H9 (cell line): ENCODE data around the gene SLC2A2. TPM values are rescaled to one million over a fixed set of nuclear protein-coding genes. Genes with fewer than 3 reads are reported as not detected.

Source experiments
- DNase-seq: peaks from one replicate; pipeline ENCODE4 v3.0.0-alpha.2; 2017
- H2AFZ ChIP-seq: one replicate; pipeline ENCODE4 v1.6.1; 2013; ENCODE audit warnings: mild to moderate bottlenecking, low read length, control low read depth, moderate library complexity
- H2AK5ac ChIP-seq: 2 replicates; pipeline ENCODE4 v1.6.1; 2013; ENCODE audit warnings: low read length, control low read depth, mixed read lengths; ENCODE audit not compliant: insufficient read length
- H2BK120ac ChIP-seq: one replicate; pipeline ENCODE4 v1.6.1; 2013; ENCODE audit warnings: low read depth, mild to moderate bottlenecking, low read length, control low read depth, inconsistent platforms; ENCODE audit not compliant: poor library complexity, severe bottlenecking
- H2BK12ac ChIP-seq: 2 replicates; pipeline ENCODE4 v1.6.1; 2013; ENCODE audit warnings: low read length, control low read depth, mixed read lengths, low read depth; ENCODE audit not compliant: insufficient read length
- H2BK15ac ChIP-seq: 2 replicates; pipeline ENCODE4 v1.6.1; 2013; ENCODE audit warnings: low read depth, low read length, control low read depth
- H2BK20ac ChIP-seq: one replicate; pipeline ENCODE4 v1.6.1; 2013; ENCODE audit warnings: low read depth, mild to moderate bottlenecking, low read length, control low read depth, inconsistent platforms; ENCODE audit not compliant: poor library complexity, severe bottlenecking
- H2BK5ac ChIP-seq: 2 replicates; pipeline ENCODE4 v1.6.1; 2013; ENCODE audit warnings: low read length, control low read depth, mixed read lengths; ENCODE audit not compliant: insufficient read length
- H3K14ac ChIP-seq: 2 replicates; pipeline ENCODE4 v1.6.1; 2013; ENCODE audit warnings: low read length, control low read depth; ENCODE audit not compliant: insufficient read depth
- H3K18ac ChIP-seq: 2 replicates; pipeline ENCODE4 v1.6.1; 2013; ENCODE audit warnings: low read depth, mild to moderate bottlenecking, mixed read lengths, low read length, control low read depth; ENCODE audit not compliant: insufficient read length
- H3K23ac ChIP-seq: 2 replicates; pipeline ENCODE4 v1.6.1; 2013; ENCODE audit warnings: low read length, control low read depth, mixed read lengths, low read depth; ENCODE audit not compliant: insufficient read length
- H3K23me2 ChIP-seq: 2 replicates; pipeline ENCODE4 v1.6.1; 2013; ENCODE audit warnings: low read depth, mild to moderate bottlenecking, mixed read lengths, low read length, control low read depth; ENCODE audit not compliant: insufficient read length, poor library complexity, severe bottlenecking
- H3K27ac ChIP-seq: 2 replicates; pipeline ENCODE4 v1.5.1; 2013; ENCODE audit warnings: low read length, control low read depth, mixed read lengths, low read depth; ENCODE audit not compliant: insufficient read length
- H3K27me3 ChIP-seq: 2 replicates; pipeline ENCODE4 v1.6.1; 2013; ENCODE audit warnings: low read length, control low read depth, inconsistent platforms; ENCODE audit not compliant: insufficient read depth
- H3K4ac ChIP-seq: 2 replicates; pipeline ENCODE4 v1.6.1; 2013; ENCODE audit warnings: low read depth, mild to moderate bottlenecking, control low read depth, inconsistent platforms, low read length, moderate library complexity
- H3K4me1 ChIP-seq: 2 replicates; pipeline ENCODE4 v1.6.1; 2013; ENCODE audit warnings: low read length, control low read depth, inconsistent platforms; ENCODE audit not compliant: insufficient read depth
- H3K4me2 ChIP-seq: 2 replicates; pipeline ENCODE4 v1.6.1; 2013; ENCODE audit warnings: low read length, control low read depth, mixed read lengths; ENCODE audit not compliant: insufficient read length, insufficient read depth
- H3K56ac ChIP-seq: 2 replicates; pipeline ENCODE4 v1.6.1; 2013; ENCODE audit warnings: low read depth, mild to moderate bottlenecking, mixed read lengths, low read length, control low read depth; ENCODE audit not compliant: insufficient read length
- H3K79me1 ChIP-seq: 2 replicates; pipeline ENCODE4 v1.6.1; 2013; ENCODE audit warnings: low read depth, mild to moderate bottlenecking, moderate library complexity, low read length, control low read depth, inconsistent platforms; ENCODE audit not compliant: insufficient read depth, poor library complexity, severe bottlenecking
- H3K79me2 ChIP-seq: 2 replicates; pipeline ENCODE4 v1.6.1; 2013; ENCODE audit warnings: low read length, control low read depth, inconsistent platforms; ENCODE audit not compliant: insufficient read depth
- H3K9ac ChIP-seq: 2 replicates; pipeline ENCODE4 v1.6.1; 2013; ENCODE audit warnings: low read length, control low read depth, mixed read lengths; ENCODE audit not compliant: insufficient read length; ENCODE audit errors: extremely low read depth
- H3K9me3 ChIP-seq: one replicate; pipeline ENCODE4 v1.6.1; 2013; ENCODE audit warnings: low read depth, low read length, inconsistent platforms; ENCODE audit not compliant: control insufficient read depth
- H3T11ph ChIP-seq: one replicate; pipeline ENCODE4 v1.6.1; 2013; ENCODE audit warnings: mild to moderate bottlenecking, low read length, control low read depth, inconsistent platforms
- H4K20me1 ChIP-seq: one replicate; pipeline ENCODE4 v1.6.1; 2013; ENCODE audit not compliant: control insufficient read depth, insufficient read length, insufficient read depth
- H4K5ac ChIP-seq: 2 replicates; pipeline ENCODE4 v1.6.1; 2013; ENCODE audit warnings: low read depth, mild to moderate bottlenecking, mixed read lengths, low read length, control low read depth; ENCODE audit not compliant: insufficient read length
- H4K8ac ChIP-seq: replicated peaks from 2 replicates; pipeline ENCODE4 v1.6.1; 2013; ENCODE audit warnings: low read length, control low read depth, mixed read lengths, low read depth; ENCODE audit not compliant: insufficient read length
- H4K91ac ChIP-seq: 2 replicates; pipeline ENCODE4 v1.6.1; 2013; ENCODE audit warnings: low read depth, mild to moderate bottlenecking, moderate library complexity, mixed read lengths, low read length, control low read depth; ENCODE audit not compliant: insufficient read length
- H3K27ac Mint-ChIP-seq, 3 experiments: 2 replicates in 2 of 3; 3 replicates in 1 of 3; pipeline ENCODE4 v1.8.0; 2020 to 2021; ENCODE audit warnings: mixed read lengths in 3 of 3, mild to moderate bottlenecking in 1 of 3, moderate library complexity in 1 of 3
- H3K27me3 Mint-ChIP-seq: 2 replicates; pipeline ENCODE4 v1.8.0; 2021; ENCODE audit warnings: low read depth, mild to moderate bottlenecking, moderate library complexity, mixed read lengths
- H3K36me3 Mint-ChIP-seq, 3 experiments: 2 replicates in 2 of 3; 3 replicates in 1 of 3; pipeline ENCODE4 v1.8.0; 2020 to 2021; ENCODE audit warnings: low read depth in 3 of 3, mixed read lengths in 3 of 3; ENCODE audit not compliant: insufficient read depth in 1 of 3
- H3K4me1 Mint-ChIP-seq, 2 experiments: 2 replicates each; pipeline ENCODE4 v1.8.0; 2020; ENCODE audit warnings: mixed read lengths in 2 of 2
- H3K4me3 Mint-ChIP-seq, 2 experiments: 2 replicates in 1 of 2; 3 replicates in 1 of 2; pipeline ENCODE4 v1.8.0; 2020 to 2021; ENCODE audit warnings: mild to moderate bottlenecking in 2 of 2, mixed read lengths in 2 of 2, moderate library complexity in 1 of 2
- H3K9me3 Mint-ChIP-seq, 2 experiments: 2 replicates in 1 of 2; 3 replicates in 1 of 2; pipeline ENCODE4 v1.8.0; 2020; ENCODE audit warnings: mild to moderate bottlenecking in 2 of 2, mixed read lengths in 2 of 2, moderate library complexity in 1 of 2
- WGBS: extraction: QIAGEN DNeasy Blood & Tissue Kit; methylation state at CpG from one replicate; pipeline ENCODE4 v1.1.7; 2013; ENCODE audit warnings: missing lambda C conversion rate, low lambda C conversion rate, mixed read lengths; ENCODE audit not compliant: insufficient read length; ENCODE audit errors: extremely low coverage; 5-methylcytosine and 5-hydroxymethylcytosine counted together
- total RNA-seq: library from RNA; stranded (reverse); gene quantifications from 2 replicates; pipeline ENCODE4 v1.2.1, GENCODE V29; 2021
- TF ChIP-seq, protein P1 (sequence below): fragments of 200-600 bp; sonication (generic); conservative IDR thresholded peaks from 3 replicates; pipeline ENCODE4 v1.8.0; 2021; ENCODE audit warnings: antibody characterized with exemption, mild to moderate bottlenecking

SLC2A2 gene
- total RNA-seq, 1 experiment from 2014 or later = not detected

DNA sequence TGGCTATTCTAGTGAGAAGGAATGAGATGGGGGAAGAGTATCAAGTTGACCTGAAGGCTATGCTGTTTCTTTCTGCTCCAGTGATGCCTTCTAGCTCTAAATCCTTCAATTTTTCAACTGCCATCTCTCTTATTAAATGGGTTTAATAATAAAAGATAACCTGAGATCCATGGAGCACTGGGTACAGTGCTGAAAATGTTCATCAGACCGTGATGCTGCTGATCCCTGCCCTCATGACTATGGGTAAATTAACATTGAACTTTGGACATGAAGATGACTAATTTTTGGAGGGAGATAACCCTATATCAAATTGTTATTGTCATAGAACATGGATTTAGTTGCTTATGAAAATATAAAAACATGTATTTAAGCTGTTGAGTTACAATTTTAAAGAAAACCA is 27.7 kb upstream of the SLC2A2 start:
- Histone ChIP-seq H3K27me3 (no peaks in the 10 kb centered on the region), H3K23ac (no peak overlapping the region), H3T11ph (no peak overlapping the region), H2AFZ (no peak overlapping the region), H4K5ac (no peak overlapping the region), H3K14ac (no peak overlapping the region), H4K8ac (no peak overlapping the region), H2BK20ac (no peak overlapping the region), H3K79me2 (no peaks in the 10 kb centered on the region), H4K91ac (no peak overlapping the region), H2BK12ac (no peak overlapping the region), H3K9me3 (no peaks in the 10 kb centered on the region), H3K18ac (no peak overlapping the region), H3K4me1 (no peaks in the 10 kb centered on the region), H3K79me1 (no peaks in the 10 kb centered on the region), H3K56ac (no peak overlapping the region), H3K4ac (no peak overlapping the region), H3K9ac (no peak overlapping the region), H2BK15ac (no peak overlapping the region), H3K27ac (no peak overlapping the region), H4K20me1 (no peaks in the 10 kb centered on the region), H2BK5ac (no peak overlapping the region), H3K4me2 (no peak overlapping the region), H3K23me2 (no peaks in the 10 kb centered on the region), H2AK5ac (no peak overlapping the region), H2BK120ac (no peak overlapping the region)
- peaks cover 4 to 6% of the 10 kb centered on the region in 2 experiments; a peak in 2 of 4 replicates for H3K4me1 Mint-ChIP-seq
- WGBS = no CpG with 5 or more reads among the region's 1 CpG
- H3K4me3 Mint-ChIP-seq = no peak overlapping the region
- no peaks in the 10 kb centered on the region; a peak in 1 of 5 replicates for H3K9me3 Mint-ChIP-seq
- DNase-seq = no peak
- no peak overlapping the region for H3K27ac Mint-ChIP-seq
- no peaks in the 10 kb centered on the region; a peak in 1 of 7 replicates for H3K36me3 Mint-ChIP-seq
- H3K27me3 Mint-ChIP-seq = no peaks in the 10 kb centered on the region
- TF ChIP-seq, protein P1, sequence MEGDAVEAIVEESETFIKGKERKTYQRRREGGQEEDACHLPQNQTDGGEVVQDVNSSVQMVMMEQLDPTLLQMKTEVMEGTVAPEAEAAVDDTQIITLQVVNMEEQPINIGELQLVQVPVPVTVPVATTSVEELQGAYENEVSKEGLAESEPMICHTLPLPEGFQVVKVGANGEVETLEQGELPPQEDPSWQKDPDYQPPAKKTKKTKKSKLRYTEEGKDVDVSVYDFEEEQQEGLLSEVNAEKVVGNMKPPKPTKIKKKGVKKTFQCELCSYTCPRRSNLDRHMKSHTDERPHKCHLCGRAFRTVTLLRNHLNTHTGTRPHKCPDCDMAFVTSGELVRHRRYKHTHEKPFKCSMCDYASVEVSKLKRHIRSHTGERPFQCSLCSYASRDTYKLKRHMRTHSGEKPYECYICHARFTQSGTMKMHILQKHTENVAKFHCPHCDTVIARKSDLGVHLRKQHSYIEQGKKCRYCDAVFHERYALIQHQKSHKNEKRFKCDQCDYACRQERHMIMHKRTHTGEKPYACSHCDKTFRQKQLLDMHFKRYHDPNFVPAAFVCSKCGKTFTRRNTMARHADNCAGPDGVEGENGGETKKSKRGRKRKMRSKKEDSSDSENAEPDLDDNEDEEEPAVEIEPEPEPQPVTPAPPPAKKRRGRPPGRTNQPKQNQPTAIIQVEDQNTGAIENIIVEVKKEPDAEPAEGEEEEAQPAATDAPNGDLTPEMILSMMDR = no peak
